ENCODE data around the gene MACROD1. TPM values are rescaled to one million over a fixed set of nuclear protein-coding genes. Genes with fewer than 3 reads are reported as not detected.

The MACROD1 gene
- total RNA-seq, 4 donors from 2014 or later = 17.1 to 30.0 (median 29.3) TPM

DNA sequence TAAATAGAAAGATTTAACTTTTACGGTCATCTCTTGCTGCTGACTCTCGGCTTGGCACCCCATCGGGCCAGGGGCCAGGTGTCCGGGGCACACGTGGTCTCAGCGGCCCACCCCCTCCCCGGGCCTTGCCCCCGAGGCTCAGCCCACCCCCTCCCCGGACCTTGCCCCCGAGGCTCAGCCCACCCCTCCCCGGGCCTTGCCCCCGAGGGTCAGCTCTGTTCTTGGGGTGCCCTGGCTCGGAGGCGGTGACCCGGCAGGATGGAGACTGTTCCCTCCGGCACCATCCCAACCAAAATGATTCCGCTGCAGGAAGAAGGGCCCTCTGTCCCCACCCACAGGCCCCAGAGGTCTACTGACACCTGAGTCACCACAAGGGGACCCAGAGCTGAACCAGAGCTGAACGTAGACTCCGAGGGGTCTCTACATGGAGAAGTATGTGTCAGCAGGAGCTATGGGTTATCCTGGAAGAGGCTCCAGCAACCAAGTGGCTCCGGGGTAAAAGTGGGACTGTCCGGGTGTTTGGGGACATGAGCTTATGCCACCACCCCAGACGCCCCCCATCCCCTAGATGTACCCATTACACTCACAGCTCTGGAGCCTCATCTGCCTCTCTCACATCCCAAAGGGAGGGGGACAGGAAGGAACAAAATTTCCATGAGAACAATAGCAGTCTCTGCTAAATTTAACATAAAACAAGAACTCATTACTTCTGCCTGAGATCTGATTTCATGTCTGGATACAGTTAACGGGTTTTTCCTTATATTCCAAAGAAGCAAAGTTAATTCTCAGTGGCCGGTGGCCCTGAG lies 38.4 kb downstream of the MACROD1 start:
- H3K27me3 ChIP-seq = no peaks in the 10 kb centered on the region
- DNase-seq = no peak
- TF ChIP-seq POLR2A (IDR thresholded peaks at IDR 0.05) = no peak
- TF ChIP-seq, protein P1, sequence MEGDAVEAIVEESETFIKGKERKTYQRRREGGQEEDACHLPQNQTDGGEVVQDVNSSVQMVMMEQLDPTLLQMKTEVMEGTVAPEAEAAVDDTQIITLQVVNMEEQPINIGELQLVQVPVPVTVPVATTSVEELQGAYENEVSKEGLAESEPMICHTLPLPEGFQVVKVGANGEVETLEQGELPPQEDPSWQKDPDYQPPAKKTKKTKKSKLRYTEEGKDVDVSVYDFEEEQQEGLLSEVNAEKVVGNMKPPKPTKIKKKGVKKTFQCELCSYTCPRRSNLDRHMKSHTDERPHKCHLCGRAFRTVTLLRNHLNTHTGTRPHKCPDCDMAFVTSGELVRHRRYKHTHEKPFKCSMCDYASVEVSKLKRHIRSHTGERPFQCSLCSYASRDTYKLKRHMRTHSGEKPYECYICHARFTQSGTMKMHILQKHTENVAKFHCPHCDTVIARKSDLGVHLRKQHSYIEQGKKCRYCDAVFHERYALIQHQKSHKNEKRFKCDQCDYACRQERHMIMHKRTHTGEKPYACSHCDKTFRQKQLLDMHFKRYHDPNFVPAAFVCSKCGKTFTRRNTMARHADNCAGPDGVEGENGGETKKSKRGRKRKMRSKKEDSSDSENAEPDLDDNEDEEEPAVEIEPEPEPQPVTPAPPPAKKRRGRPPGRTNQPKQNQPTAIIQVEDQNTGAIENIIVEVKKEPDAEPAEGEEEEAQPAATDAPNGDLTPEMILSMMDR (IDR thresholded peaks at IDR 0.05) = no peak
- H3K9me3 ChIP-seq = no peaks in the 10 kb centered on the region
- H3K4me1 ChIP-seq = no peaks in the 10 kb centered on the region
- H3K27ac ChIP-seq = no peak overlapping the region
- no peaks in the 10 kb centered on the region for H3K36me3 ChIP-seq
- H3K4me3 ChIP-seq = no peak overlapping the region

DNA sequence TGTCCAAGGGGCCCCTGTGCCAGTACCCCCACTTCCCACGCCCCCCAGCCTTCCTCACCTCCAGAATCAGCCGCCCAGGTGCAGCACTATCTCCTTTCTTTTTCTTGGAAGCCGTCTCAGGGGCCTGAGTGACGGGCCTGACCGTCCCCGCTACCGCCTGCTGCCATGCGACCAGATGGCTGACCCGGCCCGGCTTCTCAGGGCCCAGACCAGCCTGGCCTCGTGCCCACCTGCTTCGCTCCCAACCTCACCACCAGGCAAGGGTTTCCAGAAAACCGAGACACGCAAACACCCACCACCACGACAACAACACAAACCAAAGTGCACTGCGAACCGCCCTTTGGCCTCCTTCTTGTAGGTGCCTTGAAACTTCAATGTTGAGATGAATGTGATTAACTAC lies 39.1 kb downstream of the MACROD1 start:
- no peak overlapping the region for H3K4me3 ChIP-seq
- no peaks in the 10 kb centered on the region for H3K27me3 ChIP-seq
- no peak for DNase-seq
- no peak for TF ChIP-seq POLR2A (IDR thresholded peaks at IDR 0.05)
- TF ChIP-seq, protein P1 (IDR thresholded peaks at IDR 0.05) = no peak
- no peaks in the 10 kb centered on the region for H3K9me3 ChIP-seq
- no peaks in the 10 kb centered on the region for H3K36me3 ChIP-seq
- H3K27ac ChIP-seq = no peak overlapping the region
- H3K4me1 ChIP-seq = no peaks in the 10 kb centered on the region

DNA sequence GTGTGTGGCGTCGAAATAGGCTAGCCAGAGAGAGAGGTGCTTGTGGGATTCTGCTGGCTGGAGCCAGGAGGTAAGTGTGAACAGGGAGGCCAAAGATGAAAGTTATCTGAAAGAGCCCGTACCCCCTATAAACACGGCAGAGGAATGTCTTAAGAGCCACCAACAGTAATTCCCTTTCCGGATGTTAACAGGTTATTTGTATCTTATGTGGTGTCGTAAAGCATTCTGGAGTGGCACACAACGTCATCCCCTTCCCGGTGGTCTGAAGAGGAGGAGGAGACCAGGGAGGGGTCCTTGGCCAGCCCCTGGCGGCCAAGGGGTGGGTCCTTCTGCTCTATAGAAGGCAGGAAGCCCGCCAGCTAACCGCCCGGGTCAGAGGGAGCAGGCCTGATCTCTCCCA lies 39.5 kb downstream of the MACROD1 start:
- H3K27ac ChIP-seq = no peak overlapping the region
- H3K36me3 ChIP-seq = no peaks in the 10 kb centered on the region
- no peak for TF ChIP-seq POLR2A (IDR thresholded peaks at IDR 0.05)
- TF ChIP-seq, protein P1 (IDR thresholded peaks at IDR 0.05) = no peak
- no peak overlapping the region for H3K4me3 ChIP-seq
- H3K9me3 ChIP-seq = no peaks in the 10 kb centered on the region
- no peaks in the 10 kb centered on the region for H3K4me1 ChIP-seq
- H3K27me3 ChIP-seq = no peaks in the 10 kb centered on the region
- no peak for DNase-seq

DNA sequence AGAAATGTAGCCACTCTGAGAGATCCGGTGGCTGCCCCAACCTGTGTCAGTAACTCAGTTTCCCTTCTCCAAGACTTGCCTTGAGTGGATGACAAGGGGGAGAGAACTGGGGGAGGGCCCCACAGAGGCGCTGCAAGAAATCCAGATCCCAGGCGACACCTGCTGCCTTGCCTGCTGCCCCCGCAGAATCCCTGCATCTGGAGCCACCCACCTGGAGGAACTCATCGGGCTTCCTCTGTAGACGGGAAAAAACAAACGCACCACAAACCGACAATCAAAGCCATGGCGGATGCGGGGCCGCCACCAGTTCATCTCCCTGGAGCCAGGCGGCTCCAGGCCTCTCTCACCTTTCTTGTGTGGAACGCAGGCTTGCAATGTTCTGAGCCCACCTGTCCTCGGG lies 40.2 kb downstream of the MACROD1 start:
- no peak for DNase-seq

DNA sequence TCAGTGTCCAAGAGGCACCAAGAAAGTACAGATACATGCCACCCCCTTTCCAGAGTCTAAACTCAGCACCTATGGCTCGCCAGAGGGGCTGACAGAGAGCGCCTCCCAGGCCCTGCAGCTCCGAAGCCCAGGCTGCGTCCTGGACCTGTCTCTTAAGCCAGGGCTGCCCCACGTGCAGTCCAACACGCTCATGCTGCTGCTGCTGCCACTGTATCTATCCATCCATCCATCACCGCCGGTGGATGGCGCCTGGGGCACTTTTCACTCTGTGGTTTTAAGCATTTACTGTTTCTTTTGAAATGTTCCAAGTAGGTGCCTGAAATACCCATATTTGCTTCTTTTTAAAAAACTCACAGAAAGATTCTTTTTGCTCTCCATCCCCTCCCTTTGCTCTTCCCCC lies 41.8 kb downstream of the MACROD1 start:
- TF ChIP-seq, protein P1 (IDR thresholded peaks at IDR 0.05) = no peak
- TF ChIP-seq POLR2A (IDR thresholded peaks at IDR 0.05) = no peak
- no peak for DNase-seq

More for the DNA sequence above, 40.2 kb downstream of the MACROD1 start:
- TF ChIP-seq POLR2A (IDR thresholded peaks at IDR 0.05) = no peak
- TF ChIP-seq, protein P1 (IDR thresholded peaks at IDR 0.05) = no peak
- no peaks in the 10 kb centered on the region for H3K9me3 ChIP-seq
- H3K4me3 ChIP-seq = no peak overlapping the region
- no peaks in the 10 kb centered on the region for H3K27me3 ChIP-seq
- no peaks in the 10 kb centered on the region for H3K36me3 ChIP-seq
- no peaks in the 10 kb centered on the region for H3K4me1 ChIP-seq
- no peak overlapping the region for H3K27ac ChIP-seq

More for the DNA sequence above, 41.8 kb downstream of the MACROD1 start:
- Histone ChIP-seq H3K4me1 (no peaks in the 10 kb centered on the region), H3K36me3 (no peaks in the 10 kb centered on the region), H3K27me3 (no peaks in the 10 kb centered on the region), H3K9me3 (no peaks in the 10 kb centered on the region), H3K27ac (no peak overlapping the region), H3K4me3 (no peak overlapping the region)

Measured in Peyer's patch (tissue), 4 donors.